HG03521 (cell line): ENCODE data around the gene CADM2.

Experiments
- ATAC-seq: cut with Tn5 transposase; IDR thresholded peaks from one replicate; pipeline ENCODE4 v1.9.1; 2021; ENCODE audit warnings: mild to moderate bottlenecking, moderate library complexity; ENCODE audit not compliant: unreplicated experiment

CADM2 gene

GRCh38 chr3:85780806-85781205, 822.0 kb downstream of the CADM2 start:
- no peak for ATAC-seq

GRCh38 chr3:85781806-85782205, 823.0 kb downstream of the CADM2 start:
- no peak for ATAC-seq

GRCh38 chr3:85783291-85783690, 824.5 kb downstream of the CADM2 start:
- ATAC-seq: no peak

GRCh38 chr3:85785766-85786165, 827.0 kb downstream of the CADM2 start:
- no peak for ATAC-seq

GRCh38 chr3:85790445-85791030, 831.7 kb downstream of the CADM2 start:
- no peak for ATAC-seq

GRCh38 chr3:85796140-85796539, 837.4 kb downstream of the CADM2 start:
- no peak for ATAC-seq

- no peak for ATAC-seq
These were observed 841.9 kb downstream of the CADM2 start for GRCh38 chr3:85800676-85801075.

GRCh38 chr3:85801955-85802354, 843.2 kb downstream of the CADM2 start:
- ATAC-seq: no peak

- no peak for ATAC-seq
These were observed 850.0 kb downstream of the CADM2 start for GRCh38 chr3:85808755-85809154.

- peak; percentile 51 for ATAC-seq
These were observed 862.5 kb downstream of the CADM2 start for GRCh38 chr3:85821130-85821756.

GRCh38 chr3:85835857-85836440, 877.2 kb downstream of the CADM2 start:
- no peak for ATAC-seq

GRCh38 chr3:85837402-85837801, 878.6 kb downstream of the CADM2 start:
- no peak for ATAC-seq

- ATAC-seq: no peak
These were observed 880.1 kb downstream of the CADM2 start for GRCh38 chr3:85838921-85839320.

- no peak for ATAC-seq
These were observed 883.3 kb downstream of the CADM2 start for GRCh38 chr3:85842081-85842480.

- no peak for ATAC-seq
These were observed 888.2 kb downstream of the CADM2 start for GRCh38 chr3:85846940-85847339.

GRCh38 chr3:85851071-85851470, 892.3 kb downstream of the CADM2 start:
- no peak for ATAC-seq

GRCh38 chr3:85853805-85854204, 895.0 kb downstream of the CADM2 start:
- ATAC-seq: no peak

GRCh38 chr3:85862893-85863455, 904.2 kb downstream of the CADM2 start:
- ATAC-seq: no peak

- no peak for ATAC-seq
These were observed 906.1 kb downstream of the CADM2 start for GRCh38 chr3:85864896-85865295.

GRCh38 chr3:85867072-85867471, 908.3 kb downstream of the CADM2 start:
- ATAC-seq: no peak

GRCh38 chr3:85875589-85875988, 916.8 kb downstream of the CADM2 start:
- ATAC-seq: no peak

GRCh38 chr3:85877631-85878030, 918.8 kb downstream of the CADM2 start:
- no peak for ATAC-seq
